HG02840 (cell line): ENCODE results near the gene NVL.

ENCODE experiments used
- ATAC-seq: cut with Tn5 transposase; IDR thresholded peaks from one replicate; pipeline ENCODE4 v1.9.1; 2021; ENCODE audit warnings: mild to moderate bottlenecking, moderate library complexity, moderate number of reproducible peaks; ENCODE audit not compliant: unreplicated experiment, low FRiP score

The NVL gene

DNA sequence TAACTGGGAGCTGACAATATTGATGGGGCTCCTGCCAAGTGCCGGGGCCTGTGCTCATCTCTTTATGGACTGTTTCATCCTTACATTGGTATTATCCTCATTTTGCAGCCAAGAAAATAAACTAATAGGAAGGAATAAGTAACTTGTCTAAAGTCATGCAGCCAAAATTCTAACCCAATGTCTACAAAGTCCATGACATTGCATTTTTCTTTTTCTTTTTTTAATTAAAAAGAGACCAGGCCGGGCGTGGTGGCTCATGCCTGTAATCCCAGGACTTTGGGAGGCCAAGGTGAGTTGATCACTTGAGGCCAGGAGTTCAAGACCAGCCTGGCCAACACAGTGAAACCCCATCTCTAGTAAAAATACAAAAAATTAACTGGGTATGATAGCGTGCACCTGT is 128.1 kb downstream of the NVL start:
- no peak for ATAC-seq

DNA sequence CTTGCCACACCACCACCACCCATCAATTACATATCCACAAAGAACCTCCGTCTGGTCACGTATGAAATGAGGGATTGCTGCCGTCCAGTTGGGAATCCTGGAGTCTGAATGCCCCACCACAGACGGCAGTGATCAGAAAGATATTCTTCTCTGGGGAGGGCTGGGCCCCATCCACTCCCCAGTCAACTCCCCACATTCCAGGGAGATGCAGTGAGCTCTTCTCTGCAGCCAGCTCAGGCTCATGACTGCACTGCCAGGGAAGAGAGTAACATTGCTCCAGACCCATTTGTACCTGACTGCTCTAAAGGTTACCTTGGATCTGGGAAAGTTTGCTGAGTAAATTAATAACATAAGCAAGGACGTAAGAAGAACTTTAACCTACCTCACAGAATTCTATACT is 128.6 kb downstream of the NVL start:
- ATAC-seq: no peak

DNA sequence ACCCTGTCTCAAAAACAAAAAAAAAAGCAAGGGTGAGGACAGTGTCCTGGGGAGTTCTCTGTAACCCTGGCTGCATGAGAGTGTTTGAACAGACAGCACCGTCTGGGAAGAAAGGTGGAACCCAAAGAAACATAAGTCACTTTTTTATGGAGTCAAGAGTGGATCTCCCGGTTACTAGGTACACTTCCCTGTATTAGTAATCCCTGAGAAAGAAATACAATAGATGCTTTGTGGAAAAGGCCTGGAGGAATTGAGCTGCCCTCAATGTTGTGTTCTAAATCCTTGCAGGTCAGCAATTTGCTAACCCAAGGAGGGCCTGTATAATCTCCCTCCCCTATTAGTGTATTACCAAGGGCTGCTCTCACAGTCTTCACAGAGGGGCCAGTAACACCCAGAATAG is 130.3 kb downstream of the NVL start:
- no peak for ATAC-seq

DNA sequence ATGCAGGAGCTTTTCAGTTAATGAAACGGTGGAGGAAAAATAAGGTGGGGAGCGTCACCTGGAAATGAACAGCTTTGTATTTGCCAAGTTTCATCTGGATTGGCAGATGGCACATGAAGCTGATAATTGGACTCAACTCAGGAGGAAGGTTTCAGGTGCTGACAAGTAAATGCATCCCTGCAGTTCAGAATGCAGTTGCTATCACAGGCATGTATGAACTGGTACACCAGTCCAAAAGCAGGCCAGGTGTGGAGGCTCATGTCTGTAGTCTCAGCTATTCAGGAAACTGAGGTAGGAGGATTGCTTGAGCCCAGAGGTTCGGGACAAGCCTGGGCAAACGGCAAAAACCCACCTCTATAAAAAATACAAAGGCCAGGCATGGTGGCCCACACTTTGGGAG is 131.4 kb downstream of the NVL start:
- ATAC-seq: no peak

DNA sequence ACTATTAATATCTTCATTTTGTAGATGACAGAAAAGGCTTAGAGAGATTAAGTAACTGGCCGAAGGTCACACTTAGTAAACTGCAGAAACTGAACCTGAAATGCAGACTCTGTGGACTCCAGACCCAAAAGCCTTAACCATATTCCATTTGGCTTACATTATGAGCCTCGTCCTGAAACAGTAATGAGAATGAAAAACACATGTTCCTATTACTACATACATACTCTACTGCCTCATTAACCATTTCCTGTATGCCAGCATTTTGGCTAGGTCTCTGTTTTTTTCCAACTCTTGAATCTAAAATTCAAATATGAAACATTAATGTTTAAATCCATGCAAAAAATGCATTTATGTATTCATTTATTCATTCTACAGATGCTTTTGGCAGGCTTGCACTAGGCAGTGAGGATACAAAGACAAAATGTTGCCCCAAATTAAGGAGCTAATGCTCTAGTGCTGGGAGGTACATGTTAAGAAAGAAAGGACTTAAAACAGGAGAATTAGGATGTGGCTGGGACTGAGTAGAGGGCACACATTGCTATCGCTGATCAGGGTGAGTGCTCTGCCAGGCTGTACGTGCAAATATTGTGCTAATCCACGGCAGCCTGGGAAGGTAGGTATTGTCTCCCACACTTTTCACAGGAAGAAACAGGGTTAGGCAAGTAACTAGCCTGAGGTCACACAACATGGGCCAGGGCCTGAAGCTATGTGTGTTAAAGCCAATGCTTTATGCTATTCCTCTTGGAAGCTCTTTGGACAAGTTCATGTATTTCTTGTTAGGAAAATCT is 133.0 kb downstream of the NVL start:
- ATAC-seq: no peak

DNA sequence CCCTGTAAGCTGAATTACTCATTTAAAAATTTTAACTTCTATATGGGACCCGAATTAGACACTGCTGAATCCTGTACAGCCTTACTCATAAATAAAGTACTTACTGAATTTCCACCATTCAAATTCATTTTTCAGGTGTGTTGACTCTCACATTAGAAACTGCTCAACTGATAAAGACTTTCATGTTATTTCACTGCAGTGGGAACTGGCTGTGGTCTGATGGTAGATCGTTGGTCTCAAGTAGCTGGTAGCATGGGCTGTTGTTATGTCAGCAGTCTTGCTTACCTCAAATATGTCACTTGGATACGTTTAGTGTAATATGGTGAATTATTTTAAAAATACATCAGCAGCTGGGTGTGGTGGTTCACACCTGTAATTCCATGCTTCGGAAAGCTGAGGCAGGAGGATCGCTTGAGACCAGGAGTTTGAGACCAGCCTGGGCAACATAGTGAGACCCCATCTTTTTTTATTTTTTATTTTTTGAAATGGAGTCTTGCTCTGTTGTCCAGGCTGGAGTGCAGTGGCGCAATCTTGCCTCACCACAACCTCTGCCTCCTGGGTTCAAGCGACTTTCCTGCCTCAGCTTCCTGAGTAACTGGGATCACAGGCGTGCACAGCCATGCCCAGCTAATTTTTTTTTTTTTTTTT is 136.5 kb downstream of the NVL start:
- ATAC-seq: no peak

DNA sequence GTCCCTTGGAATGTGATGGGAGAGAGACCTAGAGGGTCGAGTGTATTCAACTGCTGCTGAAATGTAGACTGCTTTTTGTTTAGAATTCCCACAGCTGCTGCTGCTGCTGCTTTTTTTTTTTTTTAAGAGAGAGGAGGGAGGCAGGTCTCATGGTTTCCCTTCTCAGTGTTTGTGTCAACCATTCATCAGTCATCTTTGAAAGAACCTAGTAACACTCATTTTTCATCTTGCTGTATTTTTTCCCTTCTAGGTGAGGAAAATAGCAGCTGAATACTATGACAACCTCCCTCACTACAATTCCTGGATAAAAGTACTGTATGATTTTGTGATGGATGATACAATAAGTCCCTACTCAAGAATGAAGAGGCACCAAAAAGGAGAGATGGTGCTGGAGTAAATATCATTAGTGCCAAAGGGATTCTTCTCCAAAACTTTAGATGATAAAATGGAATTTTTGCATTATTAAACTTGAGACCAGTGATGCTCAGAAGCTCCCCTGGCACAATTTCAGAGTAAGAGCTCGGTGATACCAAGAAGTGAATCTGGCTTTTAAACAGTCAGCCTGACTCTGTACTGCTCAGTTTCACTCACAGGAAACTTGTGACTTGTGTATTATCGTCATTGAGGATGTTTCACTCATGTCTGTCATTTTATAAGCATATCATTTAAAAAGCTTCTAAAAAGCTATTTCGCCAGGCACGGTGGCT is 137.7 kb downstream of the NVL start:
- no peak for ATAC-seq

DNA sequence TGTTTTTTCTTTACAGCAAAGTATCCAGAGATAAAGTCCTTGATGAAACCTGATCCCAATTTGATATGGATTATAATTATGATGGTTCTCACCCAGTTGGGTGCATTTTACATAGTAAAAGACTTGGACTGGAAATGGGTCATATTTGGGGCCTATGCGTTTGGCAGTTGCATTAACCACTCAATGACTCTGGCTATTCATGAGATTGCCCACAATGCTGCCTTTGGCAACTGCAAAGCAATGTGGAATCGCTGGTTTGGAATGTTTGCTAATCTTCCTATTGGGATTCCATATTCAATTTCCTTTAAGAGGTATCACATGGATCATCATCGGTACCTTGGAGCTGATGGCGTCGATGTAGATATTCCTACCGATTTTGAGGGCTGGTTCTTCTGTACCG is 140.4 kb downstream of the NVL start:
- no peak for ATAC-seq

DNA sequence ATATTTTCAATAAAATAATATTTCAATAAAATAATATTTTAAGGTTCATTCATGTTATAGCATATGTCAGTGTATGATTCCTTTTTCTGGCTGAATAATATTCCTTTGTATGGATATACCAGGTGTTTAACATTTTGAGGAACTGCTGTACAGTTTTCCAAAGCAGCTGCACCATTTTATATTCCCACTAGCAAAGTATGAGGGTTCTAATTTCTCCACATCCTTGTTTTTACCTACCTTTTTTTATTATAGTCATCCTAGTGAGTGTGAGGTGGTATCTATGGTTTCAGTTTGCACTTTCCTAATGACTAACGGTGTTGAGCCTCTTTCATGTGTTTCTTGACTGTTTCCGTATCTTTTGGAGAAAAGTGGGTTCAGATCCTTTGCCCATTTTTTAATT is 141.7 kb downstream of the NVL start:
- no peak for ATAC-seq

DNA sequence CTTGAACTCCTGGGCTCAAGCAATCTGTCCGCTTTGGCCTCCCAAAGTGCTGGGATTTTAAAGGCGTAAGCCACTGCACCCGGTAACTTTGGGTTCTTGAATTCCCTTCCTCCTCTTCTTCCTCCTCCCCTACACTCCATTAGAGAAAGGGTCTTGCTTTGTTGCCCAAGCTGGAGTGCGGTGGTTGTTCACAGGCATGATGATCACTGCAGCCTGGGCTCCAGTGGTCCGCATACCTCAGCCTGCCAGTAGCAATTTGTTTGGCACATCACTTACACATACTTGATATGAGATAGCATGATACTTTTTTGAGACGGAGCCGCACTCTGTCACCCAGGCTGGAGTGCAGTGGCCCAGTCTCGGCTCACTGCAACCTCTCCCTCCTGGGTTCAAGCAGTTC is 144.8 kb downstream of the NVL start:
- ATAC-seq: no peak

DNA sequence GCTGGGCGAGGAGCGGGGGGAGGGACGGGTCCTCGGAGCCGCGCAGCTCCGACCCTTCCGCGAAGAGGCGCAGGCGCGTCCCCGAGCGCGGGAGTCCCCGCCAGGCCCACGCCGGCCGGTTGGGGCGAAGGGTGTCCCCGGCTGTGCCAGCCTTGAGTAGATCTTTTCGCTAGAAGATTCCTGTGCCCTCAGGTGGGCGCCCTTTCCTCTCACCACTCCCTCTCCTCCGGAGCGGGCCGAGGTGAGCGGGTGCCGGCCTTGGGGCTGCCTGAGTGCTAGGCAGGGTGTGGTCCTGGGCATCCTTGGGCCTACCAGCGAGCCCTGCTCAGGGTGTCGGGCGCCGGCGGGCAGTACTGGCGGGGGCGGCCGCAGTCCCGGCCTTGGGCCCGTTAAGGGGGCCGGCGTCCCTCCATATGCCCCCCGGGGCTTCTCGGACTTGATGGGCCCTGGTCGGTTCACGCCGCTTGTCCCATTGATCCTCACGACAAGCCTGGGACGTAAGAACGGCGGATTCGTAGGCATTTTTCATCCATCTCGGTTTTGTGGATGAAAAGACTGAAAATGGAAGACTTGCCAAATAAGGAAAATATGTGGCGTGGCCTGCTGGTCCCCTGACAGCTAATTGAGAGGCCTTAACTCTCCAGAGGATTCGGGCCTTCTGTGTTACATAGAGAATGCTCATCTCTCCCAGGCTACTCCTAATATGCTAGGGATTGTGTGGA is 146.2 kb downstream of the NVL start:
- peak; percentile 40 for ATAC-seq

DNA sequence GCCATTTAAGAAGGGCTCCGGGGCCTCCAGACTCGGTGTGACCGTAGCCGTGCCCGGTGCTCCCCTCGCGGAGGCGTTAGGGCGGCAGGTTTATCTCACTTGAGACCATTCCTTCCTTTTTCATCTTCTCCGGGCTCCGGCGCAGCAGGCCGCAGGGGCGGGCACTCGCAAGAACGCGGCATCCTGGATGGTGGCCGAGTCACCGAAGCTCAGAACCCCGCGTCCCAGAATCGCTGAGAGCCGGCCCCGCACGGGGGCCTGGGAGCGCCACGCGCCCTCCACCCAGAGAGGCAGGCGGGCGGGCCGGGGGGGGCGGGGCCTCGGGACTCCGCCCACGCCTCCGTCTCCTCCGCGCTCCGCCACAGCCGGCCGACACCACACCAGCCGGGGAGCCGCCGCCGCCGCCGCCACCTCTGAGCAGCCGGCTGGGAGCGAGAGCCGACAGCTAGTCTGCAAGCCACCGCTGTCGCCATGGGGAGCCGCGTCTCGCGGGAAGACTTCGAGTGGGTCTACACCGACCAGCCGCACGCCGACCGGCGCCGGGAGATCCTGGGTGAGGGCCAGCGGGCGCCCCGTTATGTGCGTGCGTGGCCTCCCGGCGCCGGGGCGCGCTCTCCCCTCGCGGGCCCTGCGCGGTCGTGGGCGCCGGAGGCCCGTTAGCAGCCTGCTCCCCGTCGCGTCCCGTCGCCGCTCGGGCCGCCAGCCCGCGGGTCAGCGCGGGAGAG is 146.9 kb downstream of the NVL start, which contains the start of gene DEGS1:
Gene DEGS1 (plus strand): TSS at position 375 of the 725 bp plus-strand sequence. CDS start 97 bp downstream, at position 472.
- peak; percentile 69 for ATAC-seq

DNA sequence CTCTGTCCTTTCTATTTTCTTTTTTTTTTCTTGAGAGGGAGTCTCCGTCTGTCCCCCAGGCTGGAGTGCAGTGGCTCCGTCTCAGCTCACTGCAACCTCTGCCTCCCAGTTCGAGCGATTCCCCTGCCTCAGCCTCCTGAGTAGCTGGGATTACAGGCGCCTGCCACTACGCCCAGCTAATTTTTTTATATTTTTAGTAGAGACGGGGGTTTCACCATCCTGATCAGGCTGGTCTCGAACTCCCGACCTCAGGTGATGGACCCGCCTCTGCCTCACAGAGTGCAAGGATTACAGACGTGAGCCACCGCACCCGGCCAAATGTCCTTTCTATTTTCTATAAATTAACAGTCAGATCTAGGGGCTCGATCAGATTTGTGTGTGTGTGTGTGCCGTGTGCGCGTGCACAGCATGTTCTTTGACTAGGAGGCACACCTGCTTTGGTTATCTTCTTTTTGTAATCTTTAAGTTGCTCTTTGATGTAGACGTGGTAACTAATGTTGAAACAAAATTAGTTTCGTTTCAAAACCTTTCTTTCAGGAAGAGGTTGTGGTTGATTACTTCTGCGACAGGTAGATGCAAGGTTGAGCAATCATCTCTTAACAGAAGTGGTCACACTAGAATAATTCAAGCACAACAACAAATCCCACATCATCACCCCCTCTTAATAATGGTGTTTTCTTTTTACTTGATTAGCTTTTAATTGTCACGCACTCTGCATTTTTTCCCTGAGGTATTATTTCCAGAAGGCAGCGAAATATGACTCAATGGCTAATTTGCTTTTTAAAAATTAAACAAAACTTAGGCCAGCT is 147.7 kb downstream of the NVL start:
- ATAC-seq: peak; percentile 33

DNA sequence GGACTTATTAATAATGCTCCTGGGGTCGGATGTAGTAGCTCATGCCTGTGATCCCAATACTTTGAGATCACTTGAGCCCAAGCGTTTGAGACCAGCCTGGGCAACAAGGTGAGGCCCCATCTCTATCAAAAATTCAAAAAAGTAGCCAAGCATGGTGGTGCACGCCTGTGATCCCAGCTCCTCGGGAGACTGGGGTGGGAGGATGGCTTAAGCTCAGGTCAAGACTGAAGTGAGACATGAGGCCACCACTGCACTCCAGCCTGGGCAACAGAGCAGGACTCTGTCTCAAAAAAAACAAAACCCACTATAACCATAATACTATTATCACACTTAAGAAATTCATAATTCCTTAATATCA is 148.5 kb downstream of the NVL start:
- no peak for ATAC-seq

DNA sequence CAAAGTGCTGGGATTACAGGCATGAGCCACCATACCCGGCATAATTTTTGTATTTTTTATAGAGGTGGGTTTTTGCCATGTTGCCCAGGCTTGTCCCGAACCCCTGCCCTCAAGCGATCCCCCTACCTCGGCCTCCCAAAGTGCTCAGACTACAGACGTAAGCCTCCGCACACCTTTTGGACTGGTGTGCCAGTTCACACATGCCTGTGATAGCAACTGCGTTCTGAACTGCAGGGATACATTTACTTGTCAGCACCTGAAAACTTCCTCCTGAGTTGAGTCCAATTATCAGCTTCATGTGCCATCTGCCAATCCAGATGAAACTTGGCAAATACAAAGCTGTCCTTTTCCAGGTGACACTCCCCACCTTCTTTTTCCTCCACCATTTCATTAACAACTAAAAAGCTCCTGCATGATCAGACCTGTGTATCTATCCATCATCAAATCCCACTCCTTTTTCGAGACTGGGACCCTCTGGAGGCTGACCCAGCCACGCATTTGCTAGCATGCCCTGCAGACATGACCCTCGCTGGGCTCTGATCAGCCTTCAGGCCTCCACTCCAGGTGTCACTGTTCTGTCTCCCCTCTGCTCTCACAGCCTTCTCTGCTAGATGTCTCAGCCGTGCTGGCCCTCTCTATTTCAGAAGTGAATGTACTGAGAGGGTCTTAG is 149.1 kb downstream of the NVL start:
- no peak for ATAC-seq

DNA sequence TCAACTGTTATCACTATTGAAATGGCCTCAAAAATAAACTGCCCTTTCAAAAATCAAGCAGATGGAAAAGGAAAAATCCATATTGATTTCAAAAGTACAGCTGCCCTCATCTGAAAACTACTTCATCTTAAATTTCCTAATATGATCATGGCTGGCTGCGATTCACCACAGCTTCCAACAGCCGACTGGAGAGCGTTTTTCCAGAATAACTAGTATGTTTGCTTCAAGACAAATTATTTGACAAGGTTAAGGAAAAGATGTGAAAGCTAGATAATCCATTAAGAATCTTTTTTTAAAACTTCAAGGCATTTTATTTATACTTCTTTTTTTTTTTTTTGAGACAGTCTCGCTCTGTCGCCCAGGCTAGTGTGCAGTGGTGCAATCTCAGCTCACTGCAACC is 151.1 kb downstream of the NVL start:
- no peak for ATAC-seq

DNA sequence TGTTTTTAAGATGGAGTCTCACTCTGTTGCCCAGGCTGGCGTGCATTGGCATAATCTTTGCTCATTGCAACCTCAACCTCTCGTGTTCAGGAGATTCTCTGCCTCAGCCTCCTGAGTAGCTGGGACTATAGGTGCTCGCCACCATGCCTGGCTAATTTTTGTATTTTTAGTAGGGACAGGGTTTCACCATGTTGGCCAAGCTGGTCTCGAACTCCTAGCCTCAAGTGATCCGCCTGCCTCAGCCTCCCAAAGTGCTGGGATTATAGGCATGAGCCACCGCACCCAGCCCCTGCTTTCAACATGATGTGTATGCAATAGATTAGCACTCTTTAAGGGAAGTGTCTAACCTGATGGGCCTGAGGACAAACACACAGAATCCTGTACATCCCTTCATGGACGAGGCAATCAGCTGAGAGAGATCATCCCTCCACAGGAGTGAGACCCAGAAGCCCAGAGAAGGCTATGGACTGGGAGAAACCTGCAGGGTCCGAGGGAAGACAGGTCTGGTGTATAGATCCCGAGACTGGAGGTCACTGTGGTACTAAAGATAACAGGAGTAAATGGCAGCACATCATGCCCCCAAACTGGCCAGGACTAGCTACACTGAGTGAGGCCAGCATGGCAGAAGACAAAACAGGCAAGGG is 152.5 kb downstream of the NVL start:
- ATAC-seq: no peak
